ENCODE data around the gene COL4A1. TPM values are rescaled to one million over a fixed set of nuclear protein-coding genes. Genes with fewer than 3 reads are reported as not detected.

COL4A1 gene
- polyA plus RNA-seq, 1 of the 3 experiments (the other 2 are of a cell fraction): 30.3 TPM

- no peaks in the 10 kb centered on the region for H3K27me3 ChIP-seq (ENCODE audit: insufficient read depth)
- WGBS (ENCODE audit: low lambda C conversion rate): 96% methylated on average over 15 of the region's 22 CpGs
- H3K9me2 ChIP-seq: no peaks in the 10 kb centered on the region
- no peak overlapping the region for H3K4me2 ChIP-seq
- H3K36me3 ChIP-seq (replicated peaks in 1 of 2; ENCODE audit: control insufficient read depth in 1 of 2, insufficient read depth in 2 of 2, low read length in 1 of 2): no peaks in the 10 kb centered on the region
- no peaks in the 10 kb centered on the region for H3K9me3 ChIP-seq
- no peaks in the 10 kb centered on the region for H3K79me2 ChIP-seq (ENCODE audit: insufficient read depth)
- POLR2A ChIA-PET: no interaction called here
- H3F3A ChIP-seq (replicated peaks; ENCODE audit: insufficient read depth): peaks cover 14% of the 10 kb centered on the region
- H4K20me1 ChIP-seq (ENCODE audit: insufficient read depth): no peaks in the 10 kb centered on the region
- H3K4me3 ChIP-seq (ENCODE audit: low read depth in 2 of 2, low read length in 1 of 2): no peak overlapping the region
- H3K27ac ChIP-seq (ENCODE audit: low read depth in 2 of 2, low read length in 1 of 2): no peak overlapping the region
- no peak overlapping the region for H3K9ac ChIP-seq
- CTCF ChIA-PET: interaction anchor here (0.7 to 3.2 kb wide), 8 partner anchors 16 to 1192 kb away, joined by 3 to 20 read pairs (median 3); no protein-coding TSS in a partner anchor
- no peak overlapping the region for H2AFZ ChIP-seq (ENCODE audit: low read depth)
- H3K4me1 ChIP-seq (ENCODE audit: control insufficient read depth in 1 of 2, insufficient read depth in 2 of 2, low read depth in 1 of 2, low read length in 1 of 2): peaks cover 6 to 15% of the 10 kb centered on the region in 2 experiments; a peak in 3 of 4 replicates
- TF ChIP-seq SMC3 (IDR thresholded peaks at IDR 0.05; ENCODE audit: low read depth, low read length): peak; percentile 37
- TF ChIP-seq RAD21 (IDR thresholded peaks at IDR 0.05; ENCODE audit: low read length): peak; percentile 48
- TF ChIP-seq CTCF (IDR thresholded peaks at IDR 0.05): peak; percentile 50
- no peak for TF ChIP-seq FOXM1 (IDR thresholded peaks at IDR 0.05; ENCODE audit: low read depth)
- TF ChIP-seq USF2 (IDR thresholded peaks at IDR 0.05; ENCODE audit: borderline replicate concordance, low read depth, low read length): no peak
- DNase-seq: peak; percentile 57
These were observed 199.2 kb downstream of the COL4A1 start for GRCh38 chr13:110107568-110108347.

GRCh38 chr13:110106726-110107125, 200.2 kb downstream of the COL4A1 start:
- no peak overlapping the region for H3K9ac ChIP-seq
- H3K79me2 ChIP-seq (ENCODE audit: insufficient read depth): no peaks in the 10 kb centered on the region
- H2AFZ ChIP-seq (ENCODE audit: low read depth): no peak overlapping the region; the same call in 1 of the 2 replicates
- no peak overlapping the region for H3K27ac ChIP-seq (ENCODE audit: low read depth in 2 of 2, low read length in 1 of 2)
- WGBS (ENCODE audit: low lambda C conversion rate): 70% methylated on average over 7 of the region's 7 CpGs
- no peaks in the 10 kb centered on the region for H3K27me3 ChIP-seq (ENCODE audit: insufficient read depth)
- H3K4me1 ChIP-seq (ENCODE audit: control insufficient read depth in 1 of 2, insufficient read depth in 2 of 2, low read depth in 1 of 2, low read length in 1 of 2): peaks cover 6 to 14% of the 10 kb centered on the region in 2 experiments; a peak in 3 of 4 replicates
- no peaks in the 10 kb centered on the region for H3K36me3 ChIP-seq (replicated peaks in 1 of 2; ENCODE audit: control insufficient read depth in 1 of 2, insufficient read depth in 2 of 2, low read length in 1 of 2)
- ChIA-PET CTCF (interaction anchor here (0.7 to 3.2 kb wide), 5 partner anchors 10 to 1191 kb away, joined by 3 to 20 read pairs (median 5); no protein-coding TSS in a partner anchor), POLR2A (no interaction called here)
- no peak for DNase-seq
- H3K4me2 ChIP-seq: no peak overlapping the region
- no peak overlapping the region for H3K4me3 ChIP-seq (ENCODE audit: low read depth in 2 of 2, low read length in 1 of 2)
- H3K9me2 ChIP-seq: no peaks in the 10 kb centered on the region
- no peaks in the 10 kb centered on the region for H4K20me1 ChIP-seq (ENCODE audit: insufficient read depth)
- TF ChIP-seq NFIC (IDR thresholded peaks at IDR 0.05; ENCODE audit: borderline replicate concordance): peak; percentile 44
- TF ChIP-seq IRF3 (IDR thresholded peaks at IDR 0.05; ENCODE audit: low read depth, low read length): no peak
- H3F3A ChIP-seq (replicated peaks; ENCODE audit: insufficient read depth): peaks cover 14% of the 10 kb centered on the region
- H3K9me3 ChIP-seq: no peaks in the 10 kb centered on the region
